Upper lobe of left lung (tissue), 4 donors: ENCODE data around the gene WDR45B.

Source experiments
- EP300 ChIP-seq, 4 donors: sonication (generic); formaldehyde crosslinking; IDR thresholded peaks; one replicate each; pipeline ENCODE4 v1.5.1; 2017; ENCODE audit warnings: antibody characterized with exemption in 4 of 4, control low read depth in 2 of 4
- POLR2A ChIP-seq, 4 donors: fragments of 450-650 bp; IDR thresholded peaks; one replicate each; pipeline ENCODE4 v1.5.1; 2016 to 2017; ENCODE audit warnings: antibody characterized with exemption in 4 of 4, mild to moderate bottlenecking in 2 of 4
- POLR2AphosphoS5 ChIP-seq, 2 donors: sonication (generic); formaldehyde crosslinking; IDR thresholded peaks; one replicate each; pipeline ENCODE4 v1.5.1; 2017; ENCODE audit warnings: antibody characterized with exemption in 2 of 2
- TF ChIP-seq, protein P1 (sequence below), 6 experiments: fragments of 450-650 bp in 4 of 6; fragments of 200-600 bp in 2 of 6; sonication (generic) in 2 of 6; IDR thresholded peaks; one replicate each; pipeline ENCODE4 v1.5.1; 2016 to 2019; ENCODE audit warnings: antibody characterized with exemption in 6 of 6

DNA sequence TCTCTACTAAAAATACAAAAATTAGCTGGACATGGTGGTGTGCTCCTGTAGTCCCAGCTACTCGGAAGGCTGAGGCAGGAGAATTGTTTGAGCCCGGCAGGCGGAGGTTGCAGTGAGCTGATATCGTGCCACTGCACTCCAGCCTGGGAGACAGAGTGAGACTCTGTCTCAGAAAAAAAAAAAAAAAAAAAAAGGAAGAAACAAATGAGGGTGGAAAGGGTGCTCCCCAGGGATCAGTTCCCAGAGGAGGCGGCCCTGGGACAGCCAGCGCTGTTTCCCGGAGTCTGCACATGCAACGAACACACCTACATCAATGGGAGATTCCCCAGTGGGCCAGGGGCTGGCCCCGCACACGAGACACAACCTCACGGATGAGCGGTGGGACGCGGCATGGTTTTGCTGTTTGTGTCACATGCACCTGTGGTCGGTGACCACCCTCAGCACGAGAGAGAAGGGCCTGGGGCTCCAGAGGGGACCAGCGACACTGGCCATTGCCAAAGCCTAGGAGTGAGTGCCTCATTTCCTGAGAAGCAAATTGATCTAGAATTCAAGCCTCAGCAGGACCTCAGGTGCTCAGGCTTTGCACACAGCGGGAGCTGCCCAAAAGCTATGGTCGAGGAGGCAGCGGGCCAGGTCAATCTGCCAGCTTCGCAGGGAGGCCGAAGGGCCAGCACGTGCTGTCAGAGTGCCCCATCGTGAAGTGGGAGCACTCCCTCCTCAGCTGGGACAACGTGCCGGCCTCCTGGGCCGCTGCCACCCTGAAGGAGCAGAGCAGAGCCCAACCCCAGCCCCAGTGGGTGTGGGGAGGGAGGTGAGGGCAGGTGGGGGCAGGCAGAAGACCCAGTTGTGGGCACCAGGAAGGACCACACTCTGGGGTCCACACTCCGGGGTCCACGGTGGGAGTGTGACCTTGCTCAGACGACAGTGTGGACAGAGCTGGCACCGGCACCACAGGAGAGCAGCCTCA is 13.8 kb upstream of the WDR45B start:
- TF ChIP-seq, protein P1, sequence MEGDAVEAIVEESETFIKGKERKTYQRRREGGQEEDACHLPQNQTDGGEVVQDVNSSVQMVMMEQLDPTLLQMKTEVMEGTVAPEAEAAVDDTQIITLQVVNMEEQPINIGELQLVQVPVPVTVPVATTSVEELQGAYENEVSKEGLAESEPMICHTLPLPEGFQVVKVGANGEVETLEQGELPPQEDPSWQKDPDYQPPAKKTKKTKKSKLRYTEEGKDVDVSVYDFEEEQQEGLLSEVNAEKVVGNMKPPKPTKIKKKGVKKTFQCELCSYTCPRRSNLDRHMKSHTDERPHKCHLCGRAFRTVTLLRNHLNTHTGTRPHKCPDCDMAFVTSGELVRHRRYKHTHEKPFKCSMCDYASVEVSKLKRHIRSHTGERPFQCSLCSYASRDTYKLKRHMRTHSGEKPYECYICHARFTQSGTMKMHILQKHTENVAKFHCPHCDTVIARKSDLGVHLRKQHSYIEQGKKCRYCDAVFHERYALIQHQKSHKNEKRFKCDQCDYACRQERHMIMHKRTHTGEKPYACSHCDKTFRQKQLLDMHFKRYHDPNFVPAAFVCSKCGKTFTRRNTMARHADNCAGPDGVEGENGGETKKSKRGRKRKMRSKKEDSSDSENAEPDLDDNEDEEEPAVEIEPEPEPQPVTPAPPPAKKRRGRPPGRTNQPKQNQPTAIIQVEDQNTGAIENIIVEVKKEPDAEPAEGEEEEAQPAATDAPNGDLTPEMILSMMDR (IDR thresholded peaks at IDR 0.05): no peak
- no peak for TF ChIP-seq POLR2A (IDR thresholded peaks at IDR 0.05)
- TF ChIP-seq POLR2AphosphoS5 (IDR thresholded peaks at IDR 0.05): no peak
- TF ChIP-seq EP300 (IDR thresholded peaks at IDR 0.05): no peak
